NCI-H2196 treated with DMSO at 0.1 percent for 48 hours (cell line): ENCODE measurements around the gene ST7.

Source experiments
- DNase-seq: peaks from one replicate; lab custom pipeline; 2025; ENCODE audit not compliant: unreplicated experiment; lab: John Stamatoyannopoulos, UW

The ST7 gene

GRCh38 chr7:117145333-117145732 lies 192.0 kb downstream of the ST7 start:
- no peak for DNase-seq

GRCh38 chr7:117146059-117146458 lies 192.8 kb downstream of the ST7 start:
- no peak for DNase-seq

- DNase-seq, result no peak
Observed at GRCh38 chr7:117146511-117146910, 193.2 kb downstream of the ST7 start.

- no peak for DNase-seq
Observed at GRCh38 chr7:117148971-117149370, 195.7 kb downstream of the ST7 start.

- DNase-seq, result no peak
Observed at GRCh38 chr7:117149692-117150091, 196.4 kb downstream of the ST7 start.

GRCh38 chr7:117152213-117153007 lies 199.1 kb downstream of the ST7 start:
- DNase-seq, result no peak

- DNase-seq, result no peak
Observed at GRCh38 chr7:117153016-117153545, 199.8 kb downstream of the ST7 start.

GRCh38 chr7:117154721-117155120 lies 201.4 kb downstream of the ST7 start:
- no peak for DNase-seq

GRCh38 chr7:117155694-117156093 lies 202.4 kb downstream of the ST7 start:
- no peak for DNase-seq

GRCh38 chr7:117157241-117158209 lies 204.2 kb downstream of the ST7 start:
- peak; percentile 52 for DNase-seq

- no peak for DNase-seq
Observed at GRCh38 chr7:117158941-117159697, 205.8 kb downstream of the ST7 start.

GRCh38 chr7:117163101-117163500 lies 209.8 kb downstream of the ST7 start:
- DNase-seq, result no peak

GRCh38 chr7:117164620-117165019 lies 211.3 kb downstream of the ST7 start:
- DNase-seq, result no peak

- no peak for DNase-seq
Observed at GRCh38 chr7:117165656-117166055, 212.4 kb downstream of the ST7 start.

GRCh38 chr7:117169907-117170306 lies 216.6 kb downstream of the ST7 start:
- DNase-seq, result no peak

GRCh38 chr7:117171106-117171505 lies 217.8 kb downstream of the ST7 start:
- no peak for DNase-seq

GRCh38 chr7:117172283-117172682 lies 219.0 kb downstream of the ST7 start:
- no peak for DNase-seq

- no peak for DNase-seq
Observed at GRCh38 chr7:117173035-117173770, 219.9 kb downstream of the ST7 start.

GRCh38 chr7:117176206-117176605 lies 222.9 kb downstream of the ST7 start:
- no peak for DNase-seq

GRCh38 chr7:117178600-117178999 lies 225.3 kb downstream of the ST7 start:
- no peak for DNase-seq
